Osteoblast (primary cell): ENCODE data around the gene DNAJB13. TPM values are rescaled to one million over a fixed set of nuclear protein-coding genes. Genes with fewer than 3 reads are reported as not detected.

Experiments
- DNase-seq: peaks from one replicate; pipeline ENCODE4 v3.0.0; 2011; ENCODE audit warnings: low spot score, mixed read lengths; ENCODE audit not compliant: insufficient read length; ENCODE audit errors: missing footprints
- H2AFZ ChIP-seq: 2 replicates; pipeline ENCODE4 v1.6.0; 2011; ENCODE audit warnings: mild to moderate bottlenecking, low read length
- H3K27ac ChIP-seq: 2 replicates; pipeline ENCODE4 v1.5.1; 2011; ENCODE audit warnings: mild to moderate bottlenecking, low read depth, low read length, moderate library complexity
- H3K27me3 ChIP-seq: 2 replicates; pipeline ENCODE4 v1.6.0; 2012; ENCODE audit warnings: mild to moderate bottlenecking, control low read depth, inconsistent platforms, low read length, moderate library complexity; ENCODE audit not compliant: insufficient read depth
- H3K36me3 ChIP-seq: 2 replicates; pipeline ENCODE4 v1.5.1; 2011; ENCODE audit warnings: mild to moderate bottlenecking, low read length, control low read depth, moderate library complexity; ENCODE audit not compliant: insufficient read depth
- H3K4me1 ChIP-seq: 2 replicates; pipeline ENCODE4 v1.5.1; 2011; ENCODE audit warnings: mild to moderate bottlenecking, low read length, control low read depth, moderate library complexity; ENCODE audit not compliant: insufficient read depth
- H3K4me2 ChIP-seq: 2 replicates; pipeline ENCODE4 v1.6.0; 2011; ENCODE audit warnings: mild to moderate bottlenecking, low read length; ENCODE audit not compliant: insufficient read depth
- H3K4me3 ChIP-seq: fragments of 200-600 bp; sonication (generic); 3 replicates; pipeline ENCODE4 v1.5.1; 2012; ENCODE audit warnings: mild to moderate bottlenecking, low read length, inconsistent platforms; ENCODE audit not compliant: insufficient read depth
- H3K79me2 ChIP-seq: 2 replicates; pipeline ENCODE4 v1.6.0; 2012; ENCODE audit warnings: mild to moderate bottlenecking, low read length, control low read depth, inconsistent platforms; ENCODE audit not compliant: insufficient read depth
- H3K9me3 ChIP-seq: 2 replicates; pipeline ENCODE4 v1.5.1; 2011; ENCODE audit warnings: low read depth, low read length, control low read depth
- H4K20me1 ChIP-seq: 2 replicates; pipeline ENCODE4 v1.6.0; 2012; ENCODE audit warnings: mild to moderate bottlenecking, low read length, control low read depth; ENCODE audit not compliant: insufficient read depth
- total RNA-seq: library from RNA; depleted of rRNA; stranded (reverse); fragments of >200 nt; gene quantifications from 2 replicates; pipeline ENCODE4 v1.2.3, GENCODE V29; 2012
- TF ChIP-seq, protein P1 (sequence below): IDR thresholded peaks from 2 replicates; pipeline ENCODE4 v1.5.1; 2011; ENCODE audit warnings: mild to moderate bottlenecking, low read depth, low read length, moderate library complexity; ENCODE audit errors: extremely low read depth

DNAJB13 gene
- total RNA-seq, 1 donor = not detected

DNA sequence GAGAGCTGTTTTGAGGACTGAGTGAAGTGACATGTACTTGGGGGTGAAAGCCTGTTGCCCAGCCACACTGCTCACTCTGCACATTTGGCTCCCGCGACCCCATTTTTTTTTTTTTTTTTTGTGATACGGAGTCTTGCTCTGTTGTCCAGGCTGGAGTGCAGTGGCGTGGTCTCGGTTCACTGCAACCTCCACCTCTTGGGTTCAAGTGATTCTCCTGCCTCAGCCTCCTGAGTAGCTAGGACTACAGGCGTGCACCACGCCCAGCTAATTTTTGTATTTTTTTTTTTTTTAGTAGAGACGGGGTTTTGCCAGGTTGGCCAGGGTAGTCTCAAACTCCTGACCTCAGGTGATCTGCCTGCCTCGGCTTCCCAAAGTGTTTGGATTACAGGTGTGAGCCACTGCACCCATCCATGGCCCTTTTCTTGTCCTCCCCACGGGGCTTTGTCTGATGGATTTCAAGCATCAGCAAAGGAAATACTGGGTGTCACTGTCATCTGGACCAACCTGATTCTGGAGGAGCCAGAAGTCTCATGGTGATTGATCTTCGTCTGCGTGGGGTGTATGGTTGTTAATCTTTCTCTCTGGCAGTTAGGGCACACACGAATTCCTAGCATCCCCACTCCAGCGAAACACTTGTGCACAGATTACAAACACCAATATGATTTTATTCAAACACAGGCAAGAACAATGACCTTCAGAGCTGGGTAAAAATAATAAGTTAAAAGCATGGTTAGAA is 61.4 kb downstream of the DNAJB13 start:
- no peak overlapping the region for H2AFZ ChIP-seq
- H3K4me2 ChIP-seq = no peak overlapping the region
- peaks cover 5% of the 10 kb centered on the region for H3K36me3 ChIP-seq
- no peaks in the 10 kb centered on the region for H3K9me3 ChIP-seq
- no peaks in the 10 kb centered on the region for H3K79me2 ChIP-seq
- H3K4me3 ChIP-seq = no peak overlapping the region
- peaks cover 6% of the 10 kb centered on the region for H3K4me1 ChIP-seq
- H3K27me3 ChIP-seq = no peaks in the 10 kb centered on the region
- H4K20me1 ChIP-seq = no peaks in the 10 kb centered on the region
- DNase-seq = no peak
- no peak overlapping the region for H3K27ac ChIP-seq
- TF ChIP-seq, protein P1, sequence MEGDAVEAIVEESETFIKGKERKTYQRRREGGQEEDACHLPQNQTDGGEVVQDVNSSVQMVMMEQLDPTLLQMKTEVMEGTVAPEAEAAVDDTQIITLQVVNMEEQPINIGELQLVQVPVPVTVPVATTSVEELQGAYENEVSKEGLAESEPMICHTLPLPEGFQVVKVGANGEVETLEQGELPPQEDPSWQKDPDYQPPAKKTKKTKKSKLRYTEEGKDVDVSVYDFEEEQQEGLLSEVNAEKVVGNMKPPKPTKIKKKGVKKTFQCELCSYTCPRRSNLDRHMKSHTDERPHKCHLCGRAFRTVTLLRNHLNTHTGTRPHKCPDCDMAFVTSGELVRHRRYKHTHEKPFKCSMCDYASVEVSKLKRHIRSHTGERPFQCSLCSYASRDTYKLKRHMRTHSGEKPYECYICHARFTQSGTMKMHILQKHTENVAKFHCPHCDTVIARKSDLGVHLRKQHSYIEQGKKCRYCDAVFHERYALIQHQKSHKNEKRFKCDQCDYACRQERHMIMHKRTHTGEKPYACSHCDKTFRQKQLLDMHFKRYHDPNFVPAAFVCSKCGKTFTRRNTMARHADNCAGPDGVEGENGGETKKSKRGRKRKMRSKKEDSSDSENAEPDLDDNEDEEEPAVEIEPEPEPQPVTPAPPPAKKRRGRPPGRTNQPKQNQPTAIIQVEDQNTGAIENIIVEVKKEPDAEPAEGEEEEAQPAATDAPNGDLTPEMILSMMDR = no peak

DNA sequence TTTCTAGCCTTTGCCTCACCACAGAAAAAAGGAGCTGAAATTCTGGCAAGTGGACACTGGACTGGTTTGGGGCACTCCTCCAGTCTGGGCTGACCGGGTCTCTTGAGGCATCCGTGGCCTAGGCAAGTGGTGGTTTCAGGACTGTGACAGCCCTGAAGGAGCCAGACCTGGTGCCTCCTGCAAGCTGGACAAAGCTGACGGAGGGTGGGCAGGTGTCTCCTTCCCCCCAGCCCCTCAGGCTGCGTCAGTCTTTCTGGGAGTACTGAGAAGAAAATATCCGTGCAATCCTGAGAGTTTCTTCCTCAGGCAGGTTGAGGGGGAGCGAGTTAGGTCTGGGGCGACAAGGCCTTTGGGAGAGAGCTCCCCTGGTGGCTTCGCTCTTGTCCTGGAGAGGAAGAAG is 62.3 kb downstream of the DNAJB13 start:
- no peaks in the 10 kb centered on the region for H3K9me3 ChIP-seq
- no peak overlapping the region for H3K4me2 ChIP-seq
- no peak overlapping the region for H2AFZ ChIP-seq
- peaks cover 5% of the 10 kb centered on the region for H3K36me3 ChIP-seq
- DNase-seq = no peak
- no peak overlapping the region for H3K27ac ChIP-seq
- no peak overlapping the region for H3K4me3 ChIP-seq
- no peaks in the 10 kb centered on the region for H3K79me2 ChIP-seq
- peaks cover 9% of the 10 kb centered on the region for H3K4me1 ChIP-seq
- H3K27me3 ChIP-seq = no peaks in the 10 kb centered on the region
- H4K20me1 ChIP-seq = no peaks in the 10 kb centered on the region
- TF ChIP-seq, protein P1 = no peak

DNA sequence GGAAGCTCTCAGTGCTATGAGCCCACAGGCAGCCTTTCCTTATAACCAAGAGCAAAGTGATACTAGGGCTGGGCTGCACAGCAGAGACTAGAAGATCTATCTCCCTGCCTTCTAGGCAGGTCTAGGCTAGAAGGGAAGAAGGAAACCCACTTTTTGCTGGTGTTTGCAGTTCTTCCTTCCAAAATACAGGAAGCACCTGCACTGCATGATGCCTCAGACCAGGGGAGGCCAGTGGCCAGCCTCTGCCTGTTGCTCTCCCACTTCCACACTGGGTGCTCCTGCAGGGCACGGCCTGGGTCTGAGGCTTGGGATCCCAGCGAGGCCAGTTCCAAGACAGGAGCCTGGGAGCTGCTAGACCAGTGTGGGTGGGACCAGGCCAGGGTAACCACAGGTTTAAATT is 64.1 kb downstream of the DNAJB13 start:
- Histone ChIP-seq H2AFZ (no peak overlapping the region), H3K4me2 (no peak overlapping the region), H3K4me3 (no peak overlapping the region), H3K36me3 (peaks cover 5% of the 10 kb centered on the region), H3K79me2 (no peaks in the 10 kb centered on the region), H3K4me1 (peaks cover 26% of the 10 kb centered on the region), H3K27ac (no peak overlapping the region), H4K20me1 (no peaks in the 10 kb centered on the region), H3K9me3 (no peaks in the 10 kb centered on the region), H3K27me3 (no peaks in the 10 kb centered on the region)
- no peak for DNase-seq
- TF ChIP-seq, protein P1 = no peak

DNA sequence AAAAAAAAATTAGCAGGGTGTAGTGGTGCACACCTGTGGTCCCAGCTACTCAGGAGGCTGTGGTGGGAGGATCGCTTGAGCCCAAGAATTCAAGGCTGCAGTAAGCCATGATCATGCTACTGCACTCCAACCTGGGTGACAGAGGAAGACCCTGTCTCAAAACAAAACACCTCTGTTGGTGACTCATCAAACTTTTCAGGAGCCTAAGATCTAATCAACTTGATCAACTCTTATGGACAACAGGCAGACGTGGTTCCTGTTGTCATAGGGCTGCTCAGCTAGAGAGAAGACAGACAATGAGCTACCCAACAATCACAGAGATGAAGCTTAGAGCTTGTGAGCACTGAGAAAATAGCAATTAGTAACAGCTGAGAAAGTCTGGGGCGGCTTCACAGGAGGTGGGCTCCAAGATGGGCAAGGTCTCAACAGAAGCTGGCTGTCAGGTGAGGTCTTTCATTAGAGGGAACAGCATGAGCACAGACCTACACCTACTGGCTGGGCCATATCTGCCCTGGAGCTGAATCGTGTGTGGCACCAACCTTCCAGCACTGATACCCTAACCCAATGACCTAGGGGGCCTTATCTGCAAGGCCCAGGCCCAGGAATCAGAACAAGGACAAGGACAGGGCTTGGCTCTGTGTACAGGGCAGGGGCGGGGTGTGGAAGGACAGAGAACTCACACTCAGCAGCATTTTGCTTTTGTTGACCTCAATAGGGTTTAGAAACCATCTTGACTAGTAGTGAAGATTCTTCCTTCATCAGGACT is 65.3 kb downstream of the DNAJB13 start:
- TF ChIP-seq, protein P1 = no peak
- no peaks in the 10 kb centered on the region for H4K20me1 ChIP-seq

More for the DNA sequence above, 65.3 kb downstream of the DNAJB13 start:
- Histone ChIP-seq H3K27me3 (no peaks in the 10 kb centered on the region), H3K36me3 (peaks cover 5% of the 10 kb centered on the region), H2AFZ (no peak overlapping the region), H3K4me2 (no peak overlapping the region), H3K4me1 (peaks cover 32% of the 10 kb centered on the region), H3K4me3 (no peak overlapping the region), H3K79me2 (no peaks in the 10 kb centered on the region), H3K9me3 (no peaks in the 10 kb centered on the region), H3K27ac (no peak overlapping the region)
- DNase-seq = no peak
